MCF 10A (cell line): ENCODE measurements around the gene SLC2A4. TPM values are rescaled to one million over a fixed set of nuclear protein-coding genes. Genes with fewer than 3 reads are reported as not detected.
A peak's percentile ranks its signal among the peaks of the same experiment; 100 is the strongest.

ENCODE experiments used
- BruUV-seq: library from RNA; stranded (reverse); fragments of 400-500 nt; replicated peaks from 2 replicates; lab custom pipeline; 2021; lab: Mats Ljungman, UMichigan
- CTCF ChIA-PET: fragments of 300-600 bp; sonication (Branson Sonifier 250); formaldehyde crosslinking; extraction: SDS; loops from one replicate; lab custom pipeline; 2021; ENCODE audit warnings: antibody characterized with exemption, inconsistent platforms; lab: Yijun Ruan, JAX
- POLR2A ChIA-PET: fragments of 300-600, 350-650 bp; sonication (Branson Sonifier 250); formaldehyde crosslinking; extraction: SDS; loops from one replicate; lab custom pipeline; 2020; ENCODE audit warnings: antibody characterized with exemption, inconsistent platforms; lab: Yijun Ruan, JAX
- DNase-seq: peaks from one replicate; pipeline ENCODE4 v3.0.0-alpha.2; 2018; ENCODE audit not compliant: unreplicated experiment
- H3K27ac Mint-ChIP-seq: one replicate; pipeline ENCODE4 v1.8.0; 2022; ENCODE audit warnings: mild to moderate bottlenecking, low read depth, mixed read lengths; ENCODE audit not compliant: unreplicated experiment
- H3K27me3 Mint-ChIP-seq: one replicate; pipeline ENCODE4 v1.8.0; 2022; ENCODE audit warnings: mixed read lengths; ENCODE audit not compliant: insufficient read depth, unreplicated experiment
- H3K36me3 Mint-ChIP-seq: one replicate; pipeline ENCODE4 v1.8.0; 2022; ENCODE audit warnings: mild to moderate bottlenecking, moderate library complexity, mixed read lengths; ENCODE audit not compliant: insufficient read depth, unreplicated experiment
- H3K4me1 Mint-ChIP-seq: one replicate; pipeline ENCODE4 v1.8.0; 2022; ENCODE audit warnings: mixed read lengths; ENCODE audit not compliant: insufficient read depth, unreplicated experiment
- H3K4me3 Mint-ChIP-seq: one replicate; pipeline ENCODE4 v1.8.0; 2022; ENCODE audit warnings: mild to moderate bottlenecking, moderate library complexity, mixed read lengths; ENCODE audit not compliant: unreplicated experiment
- H3K9me3 Mint-ChIP-seq: one replicate; pipeline ENCODE4 v1.8.0; 2022; ENCODE audit warnings: mixed read lengths; ENCODE audit not compliant: unreplicated experiment
- CTCF ChIP-seq: fragments of 200-600 bp; IDR thresholded peaks from one replicate; pipeline ENCODE4 v1.8.0; 2022; ENCODE audit warnings: antibody characterized with exemption, mild to moderate bottlenecking; ENCODE audit not compliant: unreplicated experiment
- intact Hi-C: fragments of 100-400 bp; cut with micrococcal nuclease; formaldehyde crosslinking; loops from 2 replicates; pipeline ENCODE4 v1.14.1; 2022
- total RNA-seq: library from RNA; stranded (reverse); gene quantifications from 2 replicates; pipeline ENCODE4 v1.2.3, GENCODE V29; 2022

SLC2A4 gene
- total RNA-seq, 1 experiment from 2014 or later: not detected

- Mint-ChIP-seq H3K4me3 (peak overlapping the region; percentile 85), H3K27me3 (no peaks in the 10 kb centered on the region), H3K27ac (no peak overlapping the region), H3K9me3 (no peaks in the 10 kb centered on the region), H3K4me1 (peaks cover 41% of the 10 kb centered on the region), H3K36me3 (peaks cover 92% of the 10 kb centered on the region)
- no peak for DNase-seq
- CTCF ChIA-PET: interaction anchor here (0.7 to 1.2 kb wide), 6 partner anchors 11 to 292 kb away, joined by 3 to 6 read pairs (median 4); partner anchors contain the start of gene PHF23
- BruUV-seq: no TSS peak
- no peak for TF ChIP-seq CTCF
- intact Hi-C loops: no loop called here
- POLR2A ChIA-PET: interaction anchor here (0.6 to 4.0 kb wide), 13 partner anchors 16 to 271 kb away, joined by 3 to 41 read pairs (median 5); partner anchors contain the start of genes ACADVL, CTDNEP1, DLG4 and ELP5
These were observed 31.8 kb downstream of the SLC2A4 start for GRCh38 chr17:7313088-7313889.

- ChIA-PET POLR2A (interaction anchor here (0.6 to 4.0 kb wide), 18 partner anchors 11 to 299 kb away, joined by 3 to 41 read pairs (median 5); partner anchors contain the start of genes ACADVL, CTDNEP1, DLG4 and ELP5), CTCF (interaction anchor here (0.7 to 1.2 kb wide), 5 partner anchors 10 to 293 kb away, joined by 3 to 4 read pairs (median 4); no protein-coding TSS in a partner anchor)
- no peaks in the 10 kb centered on the region for H3K27me3 Mint-ChIP-seq
- H3K4me1 Mint-ChIP-seq: peaks cover 41% of the 10 kb centered on the region
- no peak for DNase-seq
- no peaks in the 10 kb centered on the region for H3K9me3 Mint-ChIP-seq
- H3K36me3 Mint-ChIP-seq: peaks cover 92% of the 10 kb centered on the region
- no peak for TF ChIP-seq CTCF
- H3K4me3 Mint-ChIP-seq: peak overlapping the region; percentile 85
- intact Hi-C loops: no loop called here
- peak overlapping the region; percentile 84 for H3K27ac Mint-ChIP-seq
- TSS peak; percentile 69 for BruUV-seq
These were observed 32.6 kb downstream of the SLC2A4 start for GRCh38 chr17:7313890-7314718.

GRCh38 chr17:7314719-7315569 lies 33.4 kb downstream of the SLC2A4 start, which contains the start of gene GPS2:
TSS of gene GPS2 (minus strand) at chr17:7315360. CDS start at chr17:7315052, 308 bp downstream.
- H3K9me3 Mint-ChIP-seq: no peaks in the 10 kb centered on the region
- H3K27ac Mint-ChIP-seq: peak within 1 kb of the TSS; percentile 84
- TF ChIP-seq CTCF: no peak
- H3K4me1 Mint-ChIP-seq: peaks cover 36% of the 10 kb centered on the region
- BruUV-seq: no TSS peak
- peak; percentile 86 for DNase-seq
- intact Hi-C loops: no loop called here
- peak within 1 kb of the TSS; percentile 85 for H3K4me3 Mint-ChIP-seq
- H3K36me3 Mint-ChIP-seq: peaks cover 90% of the 10 kb centered on the region
- no peaks in the 10 kb centered on the region for H3K27me3 Mint-ChIP-seq
- ChIA-PET POLR2A (interaction anchor here (0.6 to 4.0 kb wide), 26 partner anchors 10 to 526 kb away, joined by 3 to 41 read pairs (median 5); partner anchors contain the start of genes ACADVL, DLG4, DVL2 and GABARAP), CTCF (interaction anchor here (0.6 to 1.2 kb wide), 3 partner anchors 10 to 92 kb away, joined by 3 to 4 read pairs (median 3); no protein-coding TSS in a partner anchor)
